ENCODE data around the gene PRLH. TPM values are rescaled to one million over a fixed set of nuclear protein-coding genes. Genes with fewer than 3 reads are reported as not detected.

The PRLH gene
- total RNA-seq, 4 donors from 2014 or later, result not detected

DNA sequence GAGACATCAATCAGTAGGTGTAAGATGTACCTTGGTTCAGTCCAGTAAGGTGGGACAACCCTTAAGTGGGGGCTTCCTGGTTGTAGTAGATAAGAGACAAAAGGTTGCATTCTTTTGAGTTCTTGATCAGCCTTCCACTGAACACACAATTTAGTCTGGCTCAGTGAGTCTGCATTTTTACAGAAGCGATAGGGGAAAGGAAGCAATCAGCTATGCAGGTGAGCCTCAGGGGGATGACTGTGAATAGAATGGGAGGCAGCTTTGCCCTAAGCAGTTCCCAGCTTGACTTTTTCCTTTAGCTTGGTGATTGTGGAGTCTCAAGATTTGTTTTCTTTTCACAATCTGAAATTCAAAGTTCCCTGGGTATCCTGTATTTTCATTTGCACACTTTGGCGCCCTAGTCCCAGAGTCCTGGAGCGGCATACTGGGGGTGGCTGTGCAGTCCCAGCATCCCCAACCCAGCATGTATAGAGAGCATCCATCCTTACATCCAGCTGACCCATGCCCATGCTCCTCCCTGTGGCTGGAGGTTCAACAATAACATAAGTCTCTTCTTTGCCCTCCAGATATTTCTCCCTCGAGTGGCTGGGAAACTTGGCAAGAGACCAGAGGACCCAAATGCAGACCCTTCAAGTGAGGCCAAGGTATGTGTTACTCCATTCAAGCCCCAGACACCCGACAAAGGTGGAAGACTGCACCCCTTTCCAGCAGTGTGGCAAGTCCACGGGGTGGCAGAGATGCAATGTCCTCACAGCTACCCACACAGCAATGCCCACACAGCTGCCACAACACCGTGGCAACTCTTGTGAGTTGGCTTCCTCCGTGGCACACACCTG lies 20.1 kb upstream of the PRLH start:
- TF ChIP-seq POLR2AphosphoS5 (IDR thresholded peaks at IDR 0.05) (no peak), EP300 (IDR thresholded peaks at IDR 0.05) (no peak), POLR2A (IDR thresholded peaks at IDR 0.05) (no peak)
- TF ChIP-seq, protein P1, sequence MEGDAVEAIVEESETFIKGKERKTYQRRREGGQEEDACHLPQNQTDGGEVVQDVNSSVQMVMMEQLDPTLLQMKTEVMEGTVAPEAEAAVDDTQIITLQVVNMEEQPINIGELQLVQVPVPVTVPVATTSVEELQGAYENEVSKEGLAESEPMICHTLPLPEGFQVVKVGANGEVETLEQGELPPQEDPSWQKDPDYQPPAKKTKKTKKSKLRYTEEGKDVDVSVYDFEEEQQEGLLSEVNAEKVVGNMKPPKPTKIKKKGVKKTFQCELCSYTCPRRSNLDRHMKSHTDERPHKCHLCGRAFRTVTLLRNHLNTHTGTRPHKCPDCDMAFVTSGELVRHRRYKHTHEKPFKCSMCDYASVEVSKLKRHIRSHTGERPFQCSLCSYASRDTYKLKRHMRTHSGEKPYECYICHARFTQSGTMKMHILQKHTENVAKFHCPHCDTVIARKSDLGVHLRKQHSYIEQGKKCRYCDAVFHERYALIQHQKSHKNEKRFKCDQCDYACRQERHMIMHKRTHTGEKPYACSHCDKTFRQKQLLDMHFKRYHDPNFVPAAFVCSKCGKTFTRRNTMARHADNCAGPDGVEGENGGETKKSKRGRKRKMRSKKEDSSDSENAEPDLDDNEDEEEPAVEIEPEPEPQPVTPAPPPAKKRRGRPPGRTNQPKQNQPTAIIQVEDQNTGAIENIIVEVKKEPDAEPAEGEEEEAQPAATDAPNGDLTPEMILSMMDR (IDR thresholded peaks at IDR 0.05), result no peak
- DNase-seq (ENCODE audit: low spot score in 2 of 2), result no peak
- Histone ChIP-seq H3K27me3 (no peaks in the 10 kb centered on the region), H3K27ac (no peak overlapping the region), H3K4me1 (peaks cover 6% of the 10 kb centered on the region), H3K36me3 (no peaks in the 10 kb centered on the region), H3K9me3 (no peaks in the 10 kb centered on the region), H3K4me3 (no peak overlapping the region)
- WGBS, result 76% methylated on average over 8 of the region's 8 CpGs

DNA sequence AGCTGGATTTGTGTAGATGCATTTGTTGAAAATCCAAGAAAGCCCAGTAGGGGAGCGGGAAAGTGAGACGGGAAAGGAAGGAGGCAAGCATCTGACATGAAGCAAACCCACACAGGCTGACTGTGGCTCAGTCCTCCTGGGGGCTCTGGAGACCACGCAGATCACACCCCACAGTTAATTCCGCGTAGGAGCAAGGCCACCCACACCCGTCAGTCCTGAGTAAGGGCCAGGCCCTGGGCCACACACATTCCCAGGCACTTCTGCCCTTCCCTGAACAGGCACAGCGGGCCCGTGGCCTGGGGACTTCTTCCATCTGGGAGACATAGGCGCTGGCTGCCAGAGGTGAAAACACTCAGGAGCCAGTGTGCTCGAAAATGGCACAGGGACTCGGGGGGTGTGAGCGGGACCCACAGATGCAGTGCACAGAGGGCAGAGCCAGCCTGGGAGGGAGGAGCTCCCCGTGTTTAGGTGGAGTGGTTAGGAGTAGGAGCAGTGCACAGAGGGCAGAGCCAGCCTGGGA lies 19.4 kb upstream of the PRLH start:
- no peak overlapping the region for H3K4me3 ChIP-seq
- peaks cover 5% of the 10 kb centered on the region for H3K4me1 ChIP-seq
- DNase-seq (ENCODE audit: low spot score in 2 of 2), result no peak
- 68% methylated on average over 13 of the region's 13 CpGs for WGBS
- no peaks in the 10 kb centered on the region for H3K9me3 ChIP-seq
- H3K27me3 ChIP-seq, result no peaks in the 10 kb centered on the region
- no peaks in the 10 kb centered on the region for H3K36me3 ChIP-seq
- H3K27ac ChIP-seq, result no peak overlapping the region
- no peak for TF ChIP-seq POLR2A (IDR thresholded peaks at IDR 0.05)
- no peak for TF ChIP-seq POLR2AphosphoS5 (IDR thresholded peaks at IDR 0.05)
- no peak for TF ChIP-seq EP300 (IDR thresholded peaks at IDR 0.05)
- TF ChIP-seq, protein P1 (IDR thresholded peaks at IDR 0.05), result no peak

DNA sequence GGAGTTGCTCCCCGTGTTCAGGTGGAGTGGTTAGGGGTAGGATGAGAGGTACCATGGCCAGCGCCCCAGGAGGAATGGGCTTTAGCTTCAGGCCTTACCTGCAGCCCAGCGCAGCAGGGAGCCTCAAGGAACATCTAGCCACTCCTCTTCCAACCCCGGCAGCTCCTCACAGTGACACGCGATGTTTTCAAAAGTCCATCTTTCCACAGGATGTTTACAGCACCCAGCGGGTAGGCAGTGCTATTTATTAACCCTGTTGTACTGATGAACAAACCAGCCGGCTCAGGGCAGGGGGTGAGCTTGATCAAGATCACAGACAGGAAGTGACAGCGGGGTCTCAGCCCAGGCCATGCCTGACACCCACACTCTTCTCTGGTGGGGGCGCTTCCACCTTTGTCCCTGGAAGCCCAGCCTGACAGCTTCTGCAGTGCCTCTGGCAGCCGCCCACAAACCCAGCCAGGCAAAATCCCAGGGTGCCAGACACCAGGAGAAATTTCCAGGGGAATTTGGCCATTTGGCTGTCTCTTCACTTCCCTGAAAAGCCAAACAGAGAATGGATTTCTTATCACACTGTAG lies 18.4 kb upstream of the PRLH start:
- H3K27ac ChIP-seq, result no peak overlapping the region
- 37% methylated on average over 10 of the region's 11 CpGs for WGBS

DNA sequence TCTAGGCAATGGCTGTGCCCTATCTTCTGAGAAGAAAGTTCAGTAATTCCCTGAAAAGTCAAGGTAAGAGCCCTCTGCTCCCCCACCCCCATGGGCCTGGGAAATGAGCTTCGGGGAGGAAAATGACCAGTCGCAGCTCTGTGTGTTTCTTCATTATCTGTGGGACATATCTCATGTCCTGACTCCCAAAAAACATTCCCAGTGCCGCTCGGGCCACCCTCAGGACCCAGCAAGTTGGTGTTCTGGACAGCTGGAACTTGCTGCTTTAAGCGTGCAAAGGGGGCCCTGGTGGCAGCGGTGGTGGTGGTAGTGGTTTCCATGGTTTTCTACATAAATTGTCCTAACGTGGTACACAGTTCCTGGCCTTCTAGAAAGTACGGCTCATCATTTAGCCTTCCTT lies 17.2 kb upstream of the PRLH start:
- no peak overlapping the region for H3K4me3 ChIP-seq
- DNase-seq (ENCODE audit: low spot score in 2 of 2), result no peak
- H3K27ac ChIP-seq, result no peak overlapping the region
- TF ChIP-seq POLR2A (IDR thresholded peaks at IDR 0.05), result no peak
- no peak for TF ChIP-seq POLR2AphosphoS5 (IDR thresholded peaks at IDR 0.05)
- TF ChIP-seq EP300 (IDR thresholded peaks at IDR 0.05), result no peak
- TF ChIP-seq, protein P1 (IDR thresholded peaks at IDR 0.05), result no peak
- peaks cover 5% of the 10 kb centered on the region for H3K4me1 ChIP-seq
- H3K36me3 ChIP-seq, result peaks cover 8% of the 10 kb centered on the region
- WGBS, result 94% methylated on average over 8 of the region's 8 CpGs
- H3K27me3 ChIP-seq, result no peaks in the 10 kb centered on the region
- H3K9me3 ChIP-seq, result no peaks in the 10 kb centered on the region

More for the DNA sequence above, 18.4 kb upstream of the PRLH start:
- no peaks in the 10 kb centered on the region for H3K9me3 ChIP-seq
- TF ChIP-seq, protein P1 (IDR thresholded peaks at IDR 0.05), result no peak
- TF ChIP-seq POLR2A (IDR thresholded peaks at IDR 0.05), result no peak
- no peak for TF ChIP-seq EP300 (IDR thresholded peaks at IDR 0.05)
- no peak for TF ChIP-seq POLR2AphosphoS5 (IDR thresholded peaks at IDR 0.05)
- H3K36me3 ChIP-seq, result peaks cover 3% of the 10 kb centered on the region
- no peaks in the 10 kb centered on the region for H3K27me3 ChIP-seq
- peaks cover 5% of the 10 kb centered on the region for H3K4me1 ChIP-seq
- DNase-seq (ENCODE audit: low spot score in 2 of 2), result no peak
- H3K4me3 ChIP-seq, result no peak overlapping the region
